SH-SY5Y (cell line): Measurements from ENCODE around the gene NOVA2.

Source experiments
- GATA2 ChIP-seq: IDR thresholded peaks from 2 replicates; pipeline ENCODE4 v1.6.1; 2011; ENCODE audit warnings: mild to moderate bottlenecking, low read depth, low read length
- GATA3 ChIP-seq: IDR thresholded peaks from 2 replicates; pipeline ENCODE4 v1.6.1; 2011; ENCODE audit warnings: low read depth, mild to moderate bottlenecking, low read length, moderate library complexity

DNA sequence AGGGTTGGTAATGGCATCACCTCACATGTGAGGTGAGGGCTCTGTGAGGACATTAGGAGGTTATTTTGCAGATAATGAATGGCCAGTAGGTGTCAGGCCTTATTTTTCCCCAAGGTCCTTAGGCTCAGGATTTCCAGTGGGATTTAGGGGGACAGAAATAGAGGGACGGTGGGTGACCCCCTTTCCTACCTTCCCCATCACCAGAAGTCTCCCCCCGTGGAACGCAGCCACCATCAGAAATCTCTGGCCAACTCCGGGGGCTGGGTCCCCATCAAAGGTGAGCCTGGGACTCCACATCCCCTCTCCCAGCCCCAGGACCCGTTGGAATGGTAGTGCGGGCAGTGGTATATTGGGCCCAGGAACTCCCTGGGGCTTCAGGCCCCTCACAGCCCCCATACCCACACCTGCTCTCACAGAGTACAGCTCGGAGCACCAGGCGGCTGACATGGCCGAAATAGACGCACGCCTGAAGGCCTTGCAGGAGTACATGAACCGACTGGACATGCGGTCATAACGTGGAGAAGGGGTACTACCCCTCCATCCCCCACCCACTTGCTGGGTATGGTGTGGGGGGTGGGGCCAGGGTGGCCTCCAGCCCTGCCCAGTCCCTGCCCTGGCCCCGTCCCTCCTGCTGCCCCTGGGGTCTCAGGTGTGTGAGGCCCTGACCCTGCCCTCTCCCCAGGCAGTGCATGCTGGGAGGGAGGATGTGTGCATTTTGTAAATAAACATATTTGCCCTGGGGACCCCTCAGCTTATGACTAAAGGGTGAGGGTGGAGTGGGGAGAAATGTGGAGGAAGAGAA is 44.4 kb upstream of the NOVA2 start:
- TF ChIP-seq GATA3: no peak
- no peak for TF ChIP-seq GATA2
